Stimulated activated naive CD8-positive, alpha-beta T cell treated with anti-CD3 and anti-CD28 coated beads, Interleukin-15, amount 100 ng/mL, for 72 hours (primary cell): Measurements from ENCODE around the gene TMTC1.
A peak's percentile ranks its signal among the peaks of the same experiment; 100 is the strongest.

Experiments used
- ATAC-seq: fragments of 150-1000 bp; cut with Tn5 transposase; 2 replicates; pipeline ENCODE4 v1.10.0; 2021; ENCODE audit warnings: mild to moderate bottlenecking, moderate library complexity
- DNase-seq, 2 donors: peaks; one replicate each; pipeline ENCODE4 v3.0.0; 2021 to 2022
- H3K27ac Mint-ChIP-seq, 2 donors: one replicate each; pipeline ENCODE4 v1.8.0; 2022; ENCODE audit warnings: mild to moderate bottlenecking in 2 of 2, mixed read lengths in 2 of 2, moderate library complexity in 2 of 2
- H3K27me3 Mint-ChIP-seq: one replicate; pipeline ENCODE4 v1.8.0; 2022; ENCODE audit warnings: mixed read lengths
- H3K4me1 Mint-ChIP-seq: one replicate; pipeline ENCODE4 v1.8.0; 2022; ENCODE audit warnings: mild to moderate bottlenecking, mixed read lengths
- H3K4me3 Mint-ChIP-seq, 2 donors: one replicate each; pipeline ENCODE4 v1.8.0; 2022; ENCODE audit warnings: mild to moderate bottlenecking in 2 of 2, mixed read lengths in 2 of 2, moderate library complexity in 1 of 2
- H3K9me3 Mint-ChIP-seq, 2 donors: one replicate each; pipeline ENCODE4 v1.8.0; 2022; ENCODE audit warnings: mixed read lengths in 2 of 2

Gene TMTC1

GRCh38 chr12:29581631-29582030, 202.1 kb downstream of the TMTC1 start:
- ATAC-seq (peak; percentile 60), DNase-seq (no peak)
- Mint-ChIP-seq H3K4me3 (no peak overlapping the region), H3K27ac (no peak overlapping the region), H3K4me1 (no peaks in the 10 kb centered on the region), H3K9me3 (no peaks in the 10 kb centered on the region), H3K27me3 (peaks cover 7% of the 10 kb centered on the region)

- DNase-seq (no peak), ATAC-seq (no peak)
- Mint-ChIP-seq H3K27ac (no peak overlapping the region), H3K4me1 (no peaks in the 10 kb centered on the region), H3K27me3 (peaks cover 13% of the 10 kb centered on the region), H3K9me3 (no peaks in the 10 kb centered on the region), H3K4me3 (no peak overlapping the region)
These were observed 202.8 kb downstream of the TMTC1 start for GRCh38 chr12:29580971-29581370.

- no peak for DNase-seq
- Mint-ChIP-seq H3K27ac (no peak overlapping the region), H3K4me3 (no peak overlapping the region), H3K27me3 (peaks cover 13% of the 10 kb centered on the region), H3K9me3 (no peaks in the 10 kb centered on the region), H3K4me1 (no peaks in the 10 kb centered on the region)
- no peak for ATAC-seq
These were observed 205.0 kb downstream of the TMTC1 start for GRCh38 chr12:29578731-29579130.

- Mint-ChIP-seq H3K27me3 (peaks cover 13% of the 10 kb centered on the region), H3K9me3 (no peaks in the 10 kb centered on the region), H3K27ac (no peak overlapping the region), H3K4me1 (no peaks in the 10 kb centered on the region), H3K4me3 (no peak overlapping the region)
- ATAC-seq: no peak
- DNase-seq: no peak
These were observed 205.7 kb downstream of the TMTC1 start for GRCh38 chr12:29578070-29578469.

GRCh38 chr12:29574500-29574899, 209.2 kb downstream of the TMTC1 start:
- ATAC-seq: no peak
- no peak overlapping the region for H3K27ac Mint-ChIP-seq
- H3K4me3 Mint-ChIP-seq: no peak overlapping the region
- H3K9me3 Mint-ChIP-seq: no peaks in the 10 kb centered on the region
- peaks cover 13% of the 10 kb centered on the region for H3K27me3 Mint-ChIP-seq
- no peaks in the 10 kb centered on the region for H3K4me1 Mint-ChIP-seq
- DNase-seq: no peak

GRCh38 chr12:29572938-29573337, 210.8 kb downstream of the TMTC1 start:
- H3K27me3 Mint-ChIP-seq: peaks cover 19% of the 10 kb centered on the region
- no peaks in the 10 kb centered on the region for H3K4me1 Mint-ChIP-seq
- ATAC-seq (no peak), DNase-seq (no peak)
- H3K27ac Mint-ChIP-seq: no peak overlapping the region
- H3K9me3 Mint-ChIP-seq: no peaks in the 10 kb centered on the region
- H3K4me3 Mint-ChIP-seq: no peak overlapping the region

GRCh38 chr12:29572464-29572863, 211.3 kb downstream of the TMTC1 start:
- ATAC-seq (no peak), DNase-seq (no peak)
- no peaks in the 10 kb centered on the region for H3K9me3 Mint-ChIP-seq
- H3K4me3 Mint-ChIP-seq: no peak overlapping the region
- H3K27me3 Mint-ChIP-seq: peaks cover 19% of the 10 kb centered on the region
- H3K4me1 Mint-ChIP-seq: no peaks in the 10 kb centered on the region
- H3K27ac Mint-ChIP-seq: no peak overlapping the region

- no peak for ATAC-seq
- Mint-ChIP-seq H3K27ac (no peak overlapping the region), H3K27me3 (peaks cover 25% of the 10 kb centered on the region), H3K4me3 (no peak overlapping the region), H3K4me1 (no peaks in the 10 kb centered on the region), H3K9me3 (peaks cover 0 to 7% of the 10 kb centered on the region in 2 donors)
- DNase-seq: no peak
These were observed 214.5 kb downstream of the TMTC1 start for GRCh38 chr12:29569132-29569757.

- ATAC-seq (no peak), DNase-seq (no peak)
- H3K9me3 Mint-ChIP-seq: peaks cover 0 to 7% of the 10 kb centered on the region in 2 donors
- H3K27ac Mint-ChIP-seq: no peak overlapping the region
- H3K4me3 Mint-ChIP-seq: no peak overlapping the region
- H3K4me1 Mint-ChIP-seq: no peaks in the 10 kb centered on the region
- H3K27me3 Mint-ChIP-seq: peaks cover 43% of the 10 kb centered on the region
These were observed 217.3 kb downstream of the TMTC1 start for GRCh38 chr12:29566441-29566840.

GRCh38 chr12:29565727-29566126, 218.0 kb downstream of the TMTC1 start:
- no peak for ATAC-seq
- peaks cover 0 to 7% of the 10 kb centered on the region in 2 donors for H3K9me3 Mint-ChIP-seq

GRCh38 chr12:29564925-29565324, 218.8 kb downstream of the TMTC1 start:
- ATAC-seq (no peak), DNase-seq (no peak)
- H3K4me3 Mint-ChIP-seq: no peak overlapping the region
- H3K27me3 Mint-ChIP-seq: peaks cover 43% of the 10 kb centered on the region
- no peak overlapping the region for H3K27ac Mint-ChIP-seq
- H3K9me3 Mint-ChIP-seq: peaks cover 0 to 7% of the 10 kb centered on the region in 2 donors
- H3K4me1 Mint-ChIP-seq: no peaks in the 10 kb centered on the region

More at GRCh38 chr12:29565727-29566126, 218.0 kb downstream of the TMTC1 start:
- no peak overlapping the region for H3K27ac Mint-ChIP-seq
- peaks cover 43% of the 10 kb centered on the region for H3K27me3 Mint-ChIP-seq
- H3K4me1 Mint-ChIP-seq: no peaks in the 10 kb centered on the region
- no peak overlapping the region for H3K4me3 Mint-ChIP-seq
- DNase-seq: no peak

GRCh38 chr12:29563636-29564035, 220.1 kb downstream of the TMTC1 start:
- Mint-ChIP-seq H3K27me3 (peaks cover 43% of the 10 kb centered on the region), H3K27ac (no peak overlapping the region), H3K4me3 (peak overlapping the region; percentile 17 to 34), H3K9me3 (peaks cover 0 to 7% of the 10 kb centered on the region in 2 donors), H3K4me1 (no peaks in the 10 kb centered on the region)
- ATAC-seq (no peak), DNase-seq (no peak)

GRCh38 chr12:29563071-29563470, 220.7 kb downstream of the TMTC1 start:
- peaks cover 0 to 7% of the 10 kb centered on the region in 2 donors for H3K9me3 Mint-ChIP-seq
- peaks cover 37% of the 10 kb centered on the region for H3K27me3 Mint-ChIP-seq
- no peak overlapping the region for H3K27ac Mint-ChIP-seq
- no peak for DNase-seq
- H3K4me3 Mint-ChIP-seq: no peak overlapping the region
- H3K4me1 Mint-ChIP-seq: no peaks in the 10 kb centered on the region
- ATAC-seq: no peak

- peaks cover 37% of the 10 kb centered on the region for H3K27me3 Mint-ChIP-seq
- no peak overlapping the region for H3K27ac Mint-ChIP-seq
- peaks cover 0 to 7% of the 10 kb centered on the region in 2 donors for H3K9me3 Mint-ChIP-seq
- H3K4me1 Mint-ChIP-seq: no peaks in the 10 kb centered on the region
- ATAC-seq (no peak), DNase-seq (no peak)
- no peak overlapping the region for H3K4me3 Mint-ChIP-seq
These were observed 221.5 kb downstream of the TMTC1 start for GRCh38 chr12:29562110-29562804.

GRCh38 chr12:29561664-29562071, 222.1 kb downstream of the TMTC1 start:
- Mint-ChIP-seq H3K4me1 (no peaks in the 10 kb centered on the region), H3K9me3 (peaks cover 0 to 7% of the 10 kb centered on the region in 2 donors), H3K27me3 (peaks cover 37% of the 10 kb centered on the region), H3K27ac (no peak overlapping the region), H3K4me3 (no peak overlapping the region)
- ATAC-seq (no peak), DNase-seq (no peak)

- Mint-ChIP-seq H3K9me3 (no peaks in the 10 kb centered on the region), H3K4me1 (no peaks in the 10 kb centered on the region), H3K4me3 (no peak overlapping the region), H3K27me3 (peaks cover 17% of the 10 kb centered on the region), H3K27ac (peak overlapping the region in 1 of 2 donors; percentile 31)
- no peak for DNase-seq
- no peak for ATAC-seq
These were observed 224.5 kb downstream of the TMTC1 start for GRCh38 chr12:29559198-29559597.
